ENCODE measurements around the gene BAZ2B.

The BAZ2B gene

GRCh38 chr2:159518321-159519005, 97.9 kb downstream of the BAZ2B start:
- no peak for DNase-seq

- peak; percentile 23 for DNase-seq
Measured at GRCh38 chr2:159516241-159516758, 100.0 kb downstream of the BAZ2B start.

- no peak for DNase-seq
Measured at GRCh38 chr2:159515441-159515840, 100.9 kb downstream of the BAZ2B start.

- no peak for DNase-seq
Measured at GRCh38 chr2:159513745-159514144, 102.6 kb downstream of the BAZ2B start.

GRCh38 chr2:159508140-159508539, 108.2 kb downstream of the BAZ2B start:
- no peak for DNase-seq

GRCh38 chr2:159506764-159507440, 109.4 kb downstream of the BAZ2B start:
- DNase-seq: no peak

GRCh38 chr2:159506202-159506601, 110.1 kb downstream of the BAZ2B start:
- no peak for DNase-seq

GRCh38 chr2:159505196-159505595, 111.2 kb downstream of the BAZ2B start:
- no peak for DNase-seq

GRCh38 chr2:159501743-159502142, 114.6 kb downstream of the BAZ2B start:
- DNase-seq: no peak

GRCh38 chr2:159497847-159498246, 118.5 kb downstream of the BAZ2B start:
- DNase-seq: no peak

GRCh38 chr2:159497256-159497655, 119.1 kb downstream of the BAZ2B start:
- DNase-seq: no peak

- DNase-seq: no peak
Measured at GRCh38 chr2:159489476-159489875, 126.9 kb downstream of the BAZ2B start.

GRCh38 chr2:159484532-159484931, 131.8 kb downstream of the BAZ2B start:
- no peak for DNase-seq

GRCh38 chr2:159476329-159476728, 140.0 kb downstream of the BAZ2B start:
- no peak for DNase-seq

- no peak for DNase-seq
Measured at GRCh38 chr2:159475793-159476192, 140.6 kb downstream of the BAZ2B start.

GRCh38 chr2:159471340-159471739, 145.0 kb downstream of the BAZ2B start:
- no peak for DNase-seq

GRCh38 chr2:159468257-159468656, 148.1 kb downstream of the BAZ2B start:
- DNase-seq: no peak

GRCh38 chr2:159462961-159463360, 153.4 kb downstream of the BAZ2B start:
- DNase-seq: no peak

- no peak for DNase-seq
Measured at GRCh38 chr2:159462201-159462785, 154.1 kb downstream of the BAZ2B start.

- no peak for DNase-seq
Measured at GRCh38 chr2:159461076-159461475, 155.3 kb downstream of the BAZ2B start.

- no peak for DNase-seq
Measured at GRCh38 chr2:159460227-159460626, 156.1 kb downstream of the BAZ2B start.

GRCh38 chr2:159459279-159459678, 157.1 kb downstream of the BAZ2B start:
- no peak for DNase-seq

GRCh38 chr2:159457589-159457988, 158.8 kb downstream of the BAZ2B start:
- DNase-seq: no peak

Data from NCI-H1048 (cell line).